ENCODE results near the gene SLC6A11. TPM values are rescaled to one million over a fixed set of nuclear protein-coding genes. Genes with fewer than 3 reads are reported as not detected.

The SLC6A11 gene
- total RNA-seq, 4 donors from 2014 or later, result 6.2 to 13.4 (median 9.5) TPM

DNA sequence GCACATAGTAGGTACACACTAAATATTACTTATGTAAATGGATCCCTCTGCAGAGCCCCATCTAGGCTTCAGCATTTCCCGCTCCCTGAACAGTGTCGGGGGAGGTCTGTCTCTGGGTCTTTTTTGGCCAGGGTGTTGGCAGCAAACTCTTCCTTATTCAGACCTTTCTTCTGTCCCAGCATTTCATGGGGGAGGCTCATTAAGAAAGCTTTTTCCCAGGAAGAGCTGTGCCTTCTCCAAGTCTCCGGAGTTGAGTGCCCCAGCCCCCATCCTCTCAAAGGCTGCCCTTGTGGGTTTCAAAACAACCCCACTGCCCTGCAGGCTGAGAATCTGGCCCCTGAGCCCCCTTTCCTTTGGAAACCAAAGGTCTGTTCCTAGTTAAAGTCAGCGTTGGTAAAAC is 25.1 kb downstream of the SLC6A11 start:
- Histone ChIP-seq H3K27ac (no peak overlapping the region), H3K36me3 (peaks cover 0 to 8% (median 0%) of the 10 kb centered on the region in 3 donors), H3K9me3 (no peaks in the 10 kb centered on the region), H3K4me3 (no peak overlapping the region), H3K4me1 (no peaks in the 10 kb centered on the region), H3K27me3 (no peaks in the 10 kb centered on the region)
- TF ChIP-seq, protein P1, sequence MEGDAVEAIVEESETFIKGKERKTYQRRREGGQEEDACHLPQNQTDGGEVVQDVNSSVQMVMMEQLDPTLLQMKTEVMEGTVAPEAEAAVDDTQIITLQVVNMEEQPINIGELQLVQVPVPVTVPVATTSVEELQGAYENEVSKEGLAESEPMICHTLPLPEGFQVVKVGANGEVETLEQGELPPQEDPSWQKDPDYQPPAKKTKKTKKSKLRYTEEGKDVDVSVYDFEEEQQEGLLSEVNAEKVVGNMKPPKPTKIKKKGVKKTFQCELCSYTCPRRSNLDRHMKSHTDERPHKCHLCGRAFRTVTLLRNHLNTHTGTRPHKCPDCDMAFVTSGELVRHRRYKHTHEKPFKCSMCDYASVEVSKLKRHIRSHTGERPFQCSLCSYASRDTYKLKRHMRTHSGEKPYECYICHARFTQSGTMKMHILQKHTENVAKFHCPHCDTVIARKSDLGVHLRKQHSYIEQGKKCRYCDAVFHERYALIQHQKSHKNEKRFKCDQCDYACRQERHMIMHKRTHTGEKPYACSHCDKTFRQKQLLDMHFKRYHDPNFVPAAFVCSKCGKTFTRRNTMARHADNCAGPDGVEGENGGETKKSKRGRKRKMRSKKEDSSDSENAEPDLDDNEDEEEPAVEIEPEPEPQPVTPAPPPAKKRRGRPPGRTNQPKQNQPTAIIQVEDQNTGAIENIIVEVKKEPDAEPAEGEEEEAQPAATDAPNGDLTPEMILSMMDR (IDR thresholded peaks at IDR 0.05), result no peak
- no peak for TF ChIP-seq POLR2A (IDR thresholded peaks at IDR 0.05)
- no peak for DNase-seq
- intact Hi-C loops (cut with DNase I), result no loop called here
- WGBS, 2 donors, result 46 to 94% methylated on average over 1 to 4 of the region's 4 CpGs

DNA sequence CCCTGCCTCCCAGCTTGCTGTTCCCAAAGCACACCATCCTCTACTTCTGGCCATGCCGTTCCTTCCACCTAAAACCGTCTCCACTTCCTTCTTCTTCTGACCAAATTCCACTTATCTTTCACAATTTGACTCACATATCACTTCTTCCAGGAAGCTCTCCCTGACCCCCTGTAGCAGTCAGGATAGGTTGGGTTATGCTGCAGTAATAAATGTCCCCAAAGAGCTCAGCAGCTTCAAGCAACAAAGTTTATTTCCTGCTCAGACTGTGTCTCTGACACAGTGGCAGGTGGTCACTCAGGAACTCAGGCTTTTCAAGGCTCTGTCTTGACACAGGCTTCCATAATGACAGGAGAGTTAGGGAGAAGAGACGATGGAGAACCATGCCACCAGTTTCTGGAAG is 27.4 kb downstream of the SLC6A11 start:
- H3K27ac ChIP-seq, result no peak overlapping the region
- peaks cover 0 to 8% (median 0%) of the 10 kb centered on the region in 3 donors for H3K36me3 ChIP-seq
- DNase-seq, result no peak
- 71 to 83% methylated on average over 2 of the region's 3 CpGs for WGBS, 2 donors
- H3K27me3 ChIP-seq, result no peaks in the 10 kb centered on the region
- H3K4me3 ChIP-seq, result no peak overlapping the region
- no peaks in the 10 kb centered on the region for H3K9me3 ChIP-seq
- no peak for TF ChIP-seq POLR2A (IDR thresholded peaks at IDR 0.05)
- TF ChIP-seq, protein P1 (IDR thresholded peaks at IDR 0.05), result no peak
- intact Hi-C loops (cut with DNase I), result no loop called here
- H3K4me1 ChIP-seq, result no peaks in the 10 kb centered on the region

DNA sequence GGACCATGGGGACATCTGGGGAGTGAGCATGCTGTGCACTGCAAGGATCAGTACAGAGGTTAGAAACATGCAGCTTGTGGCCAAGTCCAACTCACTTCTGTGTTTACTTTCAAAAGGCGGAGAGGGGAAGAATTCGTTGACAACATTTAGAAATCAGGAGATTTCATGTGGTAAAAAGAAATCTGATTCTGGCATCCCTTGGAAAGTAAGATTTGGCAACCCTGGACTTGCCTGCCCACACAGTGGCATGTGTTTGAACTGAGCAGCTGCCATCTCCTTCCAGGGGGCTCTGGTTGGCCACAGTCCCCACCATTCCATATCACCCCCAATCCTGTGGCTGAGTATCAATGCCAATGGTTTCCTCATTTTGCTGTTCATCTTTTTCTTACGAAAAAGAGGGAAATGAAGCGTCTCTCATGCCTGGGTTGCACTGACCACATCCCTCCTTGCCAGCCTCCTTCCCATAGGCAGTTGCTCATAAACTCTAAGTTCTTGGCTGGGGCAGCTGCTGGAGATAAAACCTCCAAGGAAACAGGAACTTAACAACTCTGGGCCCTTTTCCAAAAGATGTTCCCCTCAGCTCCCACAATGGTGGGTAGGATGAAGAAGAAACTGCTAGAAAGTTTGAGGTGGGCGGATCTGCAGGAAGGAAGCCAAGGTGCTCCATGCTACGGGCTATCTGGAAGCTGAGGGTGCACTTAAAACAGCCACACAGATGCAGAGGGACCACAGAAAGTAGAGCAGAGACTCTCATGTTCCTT is 29.2 kb downstream of the SLC6A11 start:
- Histone ChIP-seq H3K4me3 (no peak overlapping the region), H3K4me1 (no peaks in the 10 kb centered on the region), H3K27me3 (no peaks in the 10 kb centered on the region), H3K27ac (no peak overlapping the region), H3K36me3 (peaks cover 0 to 8% (median 0%) of the 10 kb centered on the region in 3 donors), H3K9me3 (no peaks in the 10 kb centered on the region)
- DNase-seq, result no peak
- TF ChIP-seq POLR2A (IDR thresholded peaks at IDR 0.05), result no peak
- TF ChIP-seq, protein P1 (IDR thresholded peaks at IDR 0.05), result no peak
- intact Hi-C loops (cut with DNase I), result no loop called here
- 55 to 61% methylated on average over 6 of the region's 6 CpGs for WGBS, 2 donors

GRCh38 chr3:10845839-10846656 is 30.0 kb downstream of the SLC6A11 start:
- H3K4me1 ChIP-seq, result no peaks in the 10 kb centered on the region
- H3K4me3 ChIP-seq, result no peak overlapping the region
- H3K27me3 ChIP-seq, result no peaks in the 10 kb centered on the region
- DNase-seq, result no peak
- intact Hi-C loops (cut with DNase I), result no loop called here
- H3K9me3 ChIP-seq, result no peaks in the 10 kb centered on the region
- TF ChIP-seq, protein P1 (IDR thresholded peaks at IDR 0.05), result no peak
- no peak for TF ChIP-seq POLR2A (IDR thresholded peaks at IDR 0.05)
- peaks cover 0 to 8% (median 0%) of the 10 kb centered on the region in 3 donors for H3K36me3 ChIP-seq
- 53 to 74% methylated on average over 5 of the region's 5 CpGs for WGBS, 2 donors
- no peak overlapping the region for H3K27ac ChIP-seq

DNA sequence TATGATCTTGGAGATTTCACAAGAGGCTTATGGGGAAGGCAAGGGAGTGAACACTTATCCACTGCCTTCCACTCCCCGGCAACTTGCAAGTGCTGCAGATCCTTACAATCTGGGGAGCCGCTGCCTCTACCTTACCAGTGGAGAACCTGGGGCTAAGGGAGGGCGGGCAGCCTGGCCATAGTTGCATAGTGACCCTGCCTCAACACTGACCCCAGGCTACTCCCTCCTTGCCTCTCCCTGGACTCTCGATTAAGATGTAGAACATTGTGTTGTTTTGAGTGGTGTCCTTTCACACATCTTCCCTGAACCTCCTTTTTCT is 30.6 kb downstream of the SLC6A11 start:
- intact Hi-C loops (cut with DNase I), result no loop called here
- 73 to 78% methylated on average over 2 to 3 of the region's 4 CpGs for WGBS, 2 donors
- H3K27me3 ChIP-seq, result no peaks in the 10 kb centered on the region
- peaks cover 0 to 8% (median 0%) of the 10 kb centered on the region in 3 donors for H3K36me3 ChIP-seq
- no peaks in the 10 kb centered on the region for H3K9me3 ChIP-seq
- TF ChIP-seq, protein P1 (IDR thresholded peaks at IDR 0.05), result no peak
- no peak for TF ChIP-seq POLR2A (IDR thresholded peaks at IDR 0.05)
- H3K4me1 ChIP-seq, result no peaks in the 10 kb centered on the region
- H3K27ac ChIP-seq, result no peak overlapping the region
- DNase-seq, result no peak
- H3K4me3 ChIP-seq, result no peak overlapping the region

Measured in esophagus squamous epithelium (tissue), 5 donors.